GM19193 (cell line): ENCODE results near the gene PCYT1B.

Experiments
- POLR2A ChIP-seq: IDR thresholded peaks from 4 replicates; pipeline ENCODE4 v1.6.1; 2011; ENCODE audit not compliant: insufficient read depth, insufficient read length; ENCODE audit errors: extremely low read depth

The PCYT1B gene

GRCh38 chrX:24574743-24575142 is 72.4 kb downstream of the PCYT1B start:
- TF ChIP-seq POLR2A: no peak

GRCh38 chrX:24567169-24567568 is 80.0 kb downstream of the PCYT1B start:
- no peak for TF ChIP-seq POLR2A

- no peak for TF ChIP-seq POLR2A
Observed at GRCh38 chrX:24566240-24566639, 80.9 kb downstream of the PCYT1B start.

GRCh38 chrX:24563291-24564010 is 83.7 kb downstream of the PCYT1B start:
- no peak for TF ChIP-seq POLR2A

GRCh38 chrX:24561121-24561520 is 86.0 kb downstream of the PCYT1B start:
- no peak for TF ChIP-seq POLR2A

- TF ChIP-seq POLR2A: no peak
Observed at GRCh38 chrX:24553011-24553410, 94.1 kb downstream of the PCYT1B start.

GRCh38 chrX:24550166-24550565 is 97.0 kb downstream of the PCYT1B start:
- no peak for TF ChIP-seq POLR2A

- no peak for TF ChIP-seq POLR2A
Observed at GRCh38 chrX:24547961-24548360, 99.2 kb downstream of the PCYT1B start.

GRCh38 chrX:24542756-24543155 is 104.4 kb downstream of the PCYT1B start:
- no peak for TF ChIP-seq POLR2A

- TF ChIP-seq POLR2A: no peak
Observed at GRCh38 chrX:24536551-24536950, 110.6 kb downstream of the PCYT1B start.

GRCh38 chrX:24528605-24529004 is 118.5 kb downstream of the PCYT1B start:
- no peak for TF ChIP-seq POLR2A

- no peak for TF ChIP-seq POLR2A
Observed at GRCh38 chrX:24526616-24527015, 120.5 kb downstream of the PCYT1B start.

- TF ChIP-seq POLR2A: no peak
Observed at GRCh38 chrX:24525455-24525854, 121.7 kb downstream of the PCYT1B start.

- TF ChIP-seq POLR2A: no peak
Observed at GRCh38 chrX:24520472-24520871, 126.7 kb downstream of the PCYT1B start.

GRCh38 chrX:24515447-24515846 is 131.7 kb downstream of the PCYT1B start:
- no peak for TF ChIP-seq POLR2A

GRCh38 chrX:24513416-24513815 is 133.7 kb downstream of the PCYT1B start:
- TF ChIP-seq POLR2A: no peak

- TF ChIP-seq POLR2A: no peak
Observed at GRCh38 chrX:24508375-24508774, 138.8 kb downstream of the PCYT1B start.
